Measurements from ENCODE around the gene VMAC.
A peak's percentile ranks its signal among the peaks of the same experiment; 100 is the strongest.
"Not testable (repeated sequence)": the region's sequence is repeated elsewhere in the genome, so short reads cannot be mapped to it uniquely, and the experiment has no call there.

Gene VMAC

GRCh38 chr19:5904352-5905113 is at the start of gene VMAC:
VMAC (plus strand) TSS chr19:5904872; CDS start chr19:5904891, 19 bp downstream.
- Histone ChIP-seq H3K9ac (ENCODE audit: low read length) (peak within 1 kb of the TSS; percentile 97), H3K27ac (ENCODE audit: low read length) (peak within 1 kb of the TSS; percentile 70), H3K79me2 (ENCODE audit: low read length) (peaks cover 39% of the 10 kb centered on the region), H2AFZ (ENCODE audit: low read depth, low read length) (peak within 1 kb of the TSS; percentile 93), H3K9me3 (ENCODE audit: insufficient read depth, low read length) (no peaks in the 10 kb centered on the region), H3K4me3 (ENCODE audit: low read length) (peak within 1 kb of the TSS; percentile 93), H4K20me1 (ENCODE audit: insufficient read depth, low read length) (peaks cover 5% of the 10 kb centered on the region; the same call in 1 of the 2 replicates), H3K4me2 (ENCODE audit: low read length) (peak within 1 kb of the TSS; percentile 87), H3K4me1 (ENCODE audit: low read length) (peaks cover 6% of the 10 kb centered on the region), H3K36me3 (replicated peaks; ENCODE audit: low read depth, low read length) (peaks cover 14% of the 10 kb centered on the region), H3K27me3 (ENCODE audit: low read depth, low read length) (no peaks in the 10 kb centered on the region)
- TF ChIP-seq EZH2phosphoT487 (IDR thresholded peaks at IDR 0.05; ENCODE audit: low read depth): no peak
- TF ChIP-seq, protein P1, sequence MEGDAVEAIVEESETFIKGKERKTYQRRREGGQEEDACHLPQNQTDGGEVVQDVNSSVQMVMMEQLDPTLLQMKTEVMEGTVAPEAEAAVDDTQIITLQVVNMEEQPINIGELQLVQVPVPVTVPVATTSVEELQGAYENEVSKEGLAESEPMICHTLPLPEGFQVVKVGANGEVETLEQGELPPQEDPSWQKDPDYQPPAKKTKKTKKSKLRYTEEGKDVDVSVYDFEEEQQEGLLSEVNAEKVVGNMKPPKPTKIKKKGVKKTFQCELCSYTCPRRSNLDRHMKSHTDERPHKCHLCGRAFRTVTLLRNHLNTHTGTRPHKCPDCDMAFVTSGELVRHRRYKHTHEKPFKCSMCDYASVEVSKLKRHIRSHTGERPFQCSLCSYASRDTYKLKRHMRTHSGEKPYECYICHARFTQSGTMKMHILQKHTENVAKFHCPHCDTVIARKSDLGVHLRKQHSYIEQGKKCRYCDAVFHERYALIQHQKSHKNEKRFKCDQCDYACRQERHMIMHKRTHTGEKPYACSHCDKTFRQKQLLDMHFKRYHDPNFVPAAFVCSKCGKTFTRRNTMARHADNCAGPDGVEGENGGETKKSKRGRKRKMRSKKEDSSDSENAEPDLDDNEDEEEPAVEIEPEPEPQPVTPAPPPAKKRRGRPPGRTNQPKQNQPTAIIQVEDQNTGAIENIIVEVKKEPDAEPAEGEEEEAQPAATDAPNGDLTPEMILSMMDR (IDR thresholded peaks at IDR 0.05; ENCODE audit: low read depth, low read length): no peak

- not testable (repeated sequence) for H3K27ac ChIP-seq (ENCODE audit: low read length); H3K9ac ChIP-seq (ENCODE audit: low read length); H3K79me2 ChIP-seq (ENCODE audit: low read length); H3K36me3 ChIP-seq (replicated peaks; ENCODE audit: low read depth, low read length); H3K4me2 ChIP-seq (ENCODE audit: low read length); H4K20me1 ChIP-seq (ENCODE audit: insufficient read depth, low read length); H3K4me3 ChIP-seq (ENCODE audit: low read length); H2AFZ ChIP-seq (ENCODE audit: low read depth, low read length); H3K9me3 ChIP-seq (ENCODE audit: insufficient read depth, low read length); H3K4me1 ChIP-seq (ENCODE audit: low read length)
- H3K27me3 ChIP-seq (ENCODE audit: low read depth, low read length): peaks cover 17% of the 10 kb centered on the region
These were observed 49.5 kb upstream of the VMAC start for GRCh38 chr19:5855151-5855550.

DNA sequence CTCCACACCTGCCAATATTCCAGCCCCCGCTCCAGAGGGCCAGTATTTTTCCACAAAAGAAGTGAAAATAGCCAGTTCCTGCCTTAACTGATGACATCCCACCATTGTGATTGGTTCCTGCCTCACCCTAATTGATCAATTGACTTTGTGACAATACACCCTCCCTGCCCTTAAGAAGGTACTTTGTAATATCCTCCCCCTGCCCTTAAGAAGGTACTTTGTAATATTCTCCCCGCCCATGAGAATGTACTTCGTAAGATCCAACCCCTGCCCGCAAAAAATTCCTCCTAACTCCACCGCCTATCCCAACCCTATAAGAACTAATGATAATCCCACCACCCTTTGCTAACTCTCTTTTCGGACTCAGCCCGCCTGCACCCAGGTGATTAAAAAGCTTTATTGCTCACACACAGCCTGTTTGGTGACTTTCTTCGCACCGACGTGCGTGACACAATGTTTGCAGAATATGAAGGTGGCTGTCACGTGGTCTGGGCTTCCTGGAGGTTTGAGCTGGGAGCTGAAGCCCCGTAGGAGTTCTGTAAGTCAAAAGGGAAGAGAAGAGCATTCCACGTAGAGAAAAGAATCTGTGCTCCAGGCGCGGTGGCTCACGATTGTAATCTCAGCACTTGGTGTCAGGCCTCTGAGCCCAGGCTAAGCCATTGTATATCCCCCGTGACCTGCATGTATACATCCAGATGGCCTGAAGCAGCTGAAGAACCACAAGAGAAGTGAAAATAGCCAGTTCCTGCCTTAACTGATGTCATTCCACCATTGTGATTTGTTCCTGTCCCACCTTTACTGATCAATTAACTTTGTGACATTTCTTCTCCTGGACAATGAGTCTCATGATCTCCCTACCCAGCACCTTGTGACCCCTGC is 47.2 kb upstream of the VMAC start:
- Histone ChIP-seq H2AFZ (ENCODE audit: low read depth, low read length) (no peak overlapping the region), H3K4me2 (ENCODE audit: low read length) (no peak overlapping the region), H3K4me3 (ENCODE audit: low read length) (no peak overlapping the region)

DNA sequence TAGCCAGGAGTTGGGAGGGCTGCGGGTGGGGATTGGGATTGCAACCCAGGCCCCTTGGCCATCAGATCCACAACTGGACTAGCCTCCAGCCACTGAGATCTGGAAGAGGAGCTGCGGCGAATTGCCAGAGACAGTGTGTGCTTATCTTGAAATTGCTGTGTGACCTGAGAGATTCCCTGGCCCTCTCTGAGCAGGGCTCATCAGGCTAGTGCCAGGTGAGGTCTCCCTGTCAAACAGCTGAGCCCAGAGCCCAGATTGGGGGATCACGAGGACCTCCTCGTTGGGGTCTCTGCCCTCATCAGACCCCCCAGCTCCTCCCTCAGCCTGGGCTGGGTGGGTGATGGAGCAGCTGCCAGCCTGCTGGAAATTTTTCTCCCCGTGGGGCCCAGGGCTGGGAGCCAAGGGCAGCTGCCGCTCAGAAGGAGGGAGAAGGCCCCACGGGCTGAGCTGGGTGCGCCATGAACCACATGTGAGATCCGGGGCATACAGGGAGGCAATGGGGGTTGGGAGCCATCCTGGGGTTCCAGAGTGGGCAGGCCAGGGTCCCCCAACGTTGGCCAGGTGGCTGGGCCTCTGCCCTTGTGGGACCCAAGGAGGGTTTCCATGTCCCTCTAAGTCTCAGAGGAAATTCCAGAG is 41.5 kb upstream of the VMAC start:
- Histone ChIP-seq H3K9ac (ENCODE audit: low read length) (no peak overlapping the region), H3K4me1 (ENCODE audit: low read length) (no peaks in the 10 kb centered on the region), H3K4me2 (ENCODE audit: low read length) (no peak overlapping the region), H4K20me1 (ENCODE audit: insufficient read depth, low read length) (no peaks in the 10 kb centered on the region), H2AFZ (ENCODE audit: low read depth, low read length) (no peak overlapping the region), H3K36me3 (replicated peaks; ENCODE audit: low read depth, low read length) (no peaks in the 10 kb centered on the region), H3K9me3 (ENCODE audit: insufficient read depth, low read length) (no peaks in the 10 kb centered on the region), H3K27me3 (ENCODE audit: low read depth, low read length) (no peaks in the 10 kb centered on the region; the same call in 1 of the 2 replicates), H3K79me2 (ENCODE audit: low read length) (no peaks in the 10 kb centered on the region), H3K4me3 (ENCODE audit: low read length) (no peak overlapping the region), H3K27ac (ENCODE audit: low read length) (no peak overlapping the region)
- TF ChIP-seq, protein P1 (IDR thresholded peaks at IDR 0.05; ENCODE audit: low read depth, low read length): no peak
- TF ChIP-seq EZH2phosphoT487 (IDR thresholded peaks at IDR 0.05; ENCODE audit: low read depth): no peak

More for the DNA sequence above, 47.2 kb upstream of the VMAC start:
- Histone ChIP-seq H4K20me1 (ENCODE audit: insufficient read depth, low read length) (no peaks in the 10 kb centered on the region), H3K36me3 (replicated peaks; ENCODE audit: low read depth, low read length) (no peaks in the 10 kb centered on the region), H3K9me3 (ENCODE audit: insufficient read depth, low read length) (no peaks in the 10 kb centered on the region; the same call in 1 of the 2 replicates), H3K79me2 (ENCODE audit: low read length) (no peaks in the 10 kb centered on the region), H3K9ac (ENCODE audit: low read length) (no peak overlapping the region), H3K27ac (ENCODE audit: low read length) (no peak overlapping the region), H3K4me1 (ENCODE audit: low read length) (no peaks in the 10 kb centered on the region), H3K27me3 (ENCODE audit: low read depth, low read length) (peaks cover 15% of the 10 kb centered on the region)
- TF ChIP-seq EZH2phosphoT487 (IDR thresholded peaks at IDR 0.05; ENCODE audit: low read depth): no peak
- TF ChIP-seq, protein P1 (IDR thresholded peaks at IDR 0.05; ENCODE audit: low read depth, low read length): no peak

All from OCI-LY3 (cell line).